OCI-LY7 (cell line): ENCODE results near the gene ENO1.

Experiments used
- EZH2phosphoT487 ChIP-seq: fragments of 200-600 bp; sonication (generic); IDR thresholded peaks from 2 replicates; pipeline ENCODE4 v1.6.1; 2018; ENCODE audit warnings: low read depth, borderline replicate concordance, mild to moderate bottlenecking, mixed run types, antibody characterized with exemption, low read length, moderate library complexity, mixed read lengths
- TF ChIP-seq, protein P1 (sequence below): fragments of 200-600 bp; sonication (generic); conservative IDR thresholded peaks from 2 replicates; pipeline ENCODE4 v1.5.1; 2014; ENCODE audit warnings: mild to moderate bottlenecking, antibody characterized with exemption, low read length, moderate library complexity, mixed read lengths

DNA sequence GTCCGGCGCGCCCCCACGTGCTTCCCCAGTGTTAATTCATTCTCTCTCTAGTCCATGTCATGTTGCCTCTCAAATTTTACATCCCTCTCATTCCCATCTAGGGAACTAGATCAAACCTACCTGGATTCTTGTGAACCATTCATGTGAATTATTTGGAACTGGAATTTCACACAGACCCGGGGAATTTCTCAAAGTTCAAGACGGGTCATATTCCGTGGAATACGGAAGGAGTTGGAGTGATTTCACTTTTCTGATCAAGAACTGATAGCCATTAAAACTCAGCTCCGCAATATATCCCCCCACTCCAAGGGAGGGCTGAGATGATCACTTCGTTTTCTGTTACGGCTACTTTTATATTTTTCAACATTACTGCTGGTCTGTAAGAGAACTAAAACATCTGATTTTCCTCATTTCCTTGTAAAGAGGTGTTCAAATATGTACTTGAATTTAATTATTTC, 1.0 kb upstream of the ENO1 start:
- TF ChIP-seq, protein P1, sequence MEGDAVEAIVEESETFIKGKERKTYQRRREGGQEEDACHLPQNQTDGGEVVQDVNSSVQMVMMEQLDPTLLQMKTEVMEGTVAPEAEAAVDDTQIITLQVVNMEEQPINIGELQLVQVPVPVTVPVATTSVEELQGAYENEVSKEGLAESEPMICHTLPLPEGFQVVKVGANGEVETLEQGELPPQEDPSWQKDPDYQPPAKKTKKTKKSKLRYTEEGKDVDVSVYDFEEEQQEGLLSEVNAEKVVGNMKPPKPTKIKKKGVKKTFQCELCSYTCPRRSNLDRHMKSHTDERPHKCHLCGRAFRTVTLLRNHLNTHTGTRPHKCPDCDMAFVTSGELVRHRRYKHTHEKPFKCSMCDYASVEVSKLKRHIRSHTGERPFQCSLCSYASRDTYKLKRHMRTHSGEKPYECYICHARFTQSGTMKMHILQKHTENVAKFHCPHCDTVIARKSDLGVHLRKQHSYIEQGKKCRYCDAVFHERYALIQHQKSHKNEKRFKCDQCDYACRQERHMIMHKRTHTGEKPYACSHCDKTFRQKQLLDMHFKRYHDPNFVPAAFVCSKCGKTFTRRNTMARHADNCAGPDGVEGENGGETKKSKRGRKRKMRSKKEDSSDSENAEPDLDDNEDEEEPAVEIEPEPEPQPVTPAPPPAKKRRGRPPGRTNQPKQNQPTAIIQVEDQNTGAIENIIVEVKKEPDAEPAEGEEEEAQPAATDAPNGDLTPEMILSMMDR = peak; percentile 69; the same call in 1 of the 2 replicates
- TF ChIP-seq EZH2phosphoT487 = no peak
